Dermis microvascular lymphatic vessel endothelial cell (primary cell): ENCODE measurements around the gene EYS. TPM values are rescaled to one million over a fixed set of nuclear protein-coding genes. Genes with fewer than 3 reads are reported as not detected.
"Not testable (repeated sequence)": the region's sequence is repeated elsewhere in the genome, so short reads cannot be mapped to it uniquely, and the experiment has no call there.

Experiments used
- DNase-seq, 2 donors: peaks; one replicate each; pipeline versions ENCODE4 v3.0.0 to v3.0.0-alpha.2; 2010; ENCODE audit warnings: low read depth in 2 of 2
- total RNA-seq: library from RNA; depleted of rRNA; stranded (reverse); fragments of >200 nt; gene quantifications from 2 replicates; pipeline ENCODE4 v1.2.1, GENCODE V29; 2014

EYS gene
- total RNA-seq, 1 donor from 2014 or later: 0.13 TPM

DNA sequence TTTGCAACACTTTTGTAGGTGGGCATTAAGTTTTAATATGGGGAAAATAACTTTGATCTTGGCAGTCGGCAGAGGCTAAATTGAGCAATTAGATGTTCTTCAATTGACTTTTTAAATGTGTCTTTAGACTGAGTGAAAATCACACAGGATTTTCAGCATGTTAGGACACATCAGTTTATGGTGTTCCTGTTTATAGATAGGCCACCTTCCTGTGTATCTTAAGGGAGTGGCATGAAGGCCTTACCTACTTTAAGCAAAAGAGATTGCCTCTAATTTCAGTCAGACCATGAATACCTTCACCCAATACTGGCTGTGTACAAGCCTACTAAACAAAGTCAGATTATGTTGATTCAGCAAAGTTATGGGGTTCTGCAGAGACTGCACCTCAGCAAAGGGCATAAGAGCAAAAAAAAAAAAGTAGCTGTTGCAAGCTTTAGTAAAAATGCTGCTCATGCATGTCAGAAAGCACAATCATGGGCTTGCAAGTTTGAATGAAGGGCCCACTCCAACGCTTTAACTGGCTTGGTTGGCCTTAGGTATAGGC is 1223.0 kb downstream of the EYS start:
- no peak for DNase-seq

- DNase-seq: no peak
Observed at GRCh38 chr6:64482631-64483030, 1224.4 kb downstream of the EYS start.

- DNase-seq: no peak
Observed at GRCh38 chr6:64479134-64479533, 1227.9 kb downstream of the EYS start.

DNA sequence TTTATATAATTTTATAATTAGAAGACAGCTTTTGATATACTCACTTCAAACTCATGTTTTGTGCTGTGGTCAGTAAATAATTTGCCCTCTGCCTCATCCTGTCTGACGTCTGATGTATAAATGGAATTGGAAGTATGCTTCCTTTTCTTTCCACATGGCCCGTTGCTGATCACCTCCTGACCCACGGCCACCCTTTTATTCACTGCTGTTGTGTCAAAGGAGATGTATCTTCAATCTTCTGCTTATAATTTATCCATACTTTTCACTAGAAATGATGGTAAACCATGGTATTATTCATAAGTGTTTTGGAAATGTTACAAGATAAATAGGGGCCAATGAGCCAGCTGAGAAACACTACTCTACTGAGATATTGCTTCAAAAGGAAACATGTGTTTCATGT is 1229.6 kb downstream of the EYS start:
- no peak for DNase-seq

DNA sequence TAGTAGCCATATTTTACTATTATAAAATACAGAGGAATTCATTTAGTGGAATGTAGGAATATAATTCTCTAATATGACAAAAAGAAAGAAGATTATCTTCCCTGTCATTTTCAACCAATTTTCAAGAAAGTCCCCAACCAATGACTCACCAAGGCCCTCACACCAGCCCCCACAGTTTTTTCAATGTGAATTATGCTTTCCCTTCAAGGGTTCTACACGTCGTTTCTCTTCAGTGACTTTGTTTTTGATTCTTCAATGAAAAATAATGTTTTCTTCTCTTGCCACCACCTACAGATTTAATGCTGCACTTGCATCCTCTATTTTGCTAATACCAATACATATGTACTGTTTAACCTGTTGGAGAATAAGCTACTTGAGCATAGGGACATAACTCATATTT is 1230.1 kb downstream of the EYS start:
- DNase-seq: no peak

DNA sequence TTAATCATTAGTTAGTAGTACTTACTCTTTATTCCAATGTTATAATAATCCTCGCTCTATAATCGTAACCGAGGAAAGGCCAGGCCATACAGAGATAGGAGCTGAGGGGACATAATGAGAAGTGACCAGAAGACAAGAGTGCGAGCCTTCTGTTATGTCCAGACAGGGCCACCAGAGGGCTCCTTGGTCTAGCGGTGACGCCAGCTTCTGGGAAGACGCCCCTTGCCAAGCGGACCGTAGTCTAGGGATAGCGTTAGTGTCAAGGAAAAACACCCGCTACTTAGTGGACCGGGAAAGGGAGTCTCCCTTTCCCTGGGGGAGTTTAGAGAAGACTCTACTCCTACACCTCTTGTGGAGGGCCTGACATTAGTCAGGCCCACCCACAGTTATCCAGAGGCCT is 1237.6 kb downstream of the EYS start:
- DNase-seq: not testable (repeated sequence)

- no peak for DNase-seq
Observed at GRCh38 chr6:64467656-64468055, 1239.4 kb downstream of the EYS start.

GRCh38 chr6:64459411-64459944 is 1247.5 kb downstream of the EYS start:
- no peak for DNase-seq

- not testable (repeated sequence) for DNase-seq
Observed at GRCh38 chr6:64448101-64448500, 1258.9 kb downstream of the EYS start.

DNA sequence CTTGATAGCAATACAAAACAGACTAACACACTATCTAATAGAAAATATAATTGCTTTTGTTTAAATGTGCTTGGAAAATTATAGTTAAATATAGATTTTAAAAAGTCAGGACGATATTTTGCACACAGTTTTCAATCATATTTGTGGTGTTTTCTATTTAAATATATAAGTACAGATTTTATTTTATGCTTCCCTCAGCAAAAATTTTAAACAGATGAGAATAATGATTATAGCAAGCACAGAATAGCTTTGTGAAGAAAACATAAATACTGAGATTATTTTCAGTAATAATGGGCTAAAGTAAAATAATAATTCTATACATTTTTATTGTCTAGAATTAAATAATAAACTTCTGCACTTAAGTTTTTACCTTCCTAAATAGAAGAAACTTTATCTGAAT is 1262.0 kb downstream of the EYS start:
- no peak for DNase-seq

DNA sequence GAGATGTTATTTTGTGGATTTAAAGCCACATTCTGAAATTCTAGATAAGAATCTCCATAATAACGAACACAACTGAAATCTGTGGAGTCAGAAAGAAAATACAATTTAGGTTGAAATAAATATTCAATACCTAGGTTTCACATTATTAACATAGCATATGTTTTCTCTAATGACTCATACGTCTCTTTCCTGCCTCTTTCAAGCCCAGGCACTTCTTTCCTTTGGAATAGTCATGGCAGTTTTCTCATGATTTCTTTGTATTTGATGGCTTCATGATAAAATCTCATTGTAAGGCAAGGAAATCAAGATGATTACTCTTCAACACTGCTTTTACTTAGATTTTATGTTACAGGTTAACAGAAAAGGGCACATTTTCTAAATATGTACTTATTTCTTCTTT is 1267.8 kb downstream of the EYS start:
- DNase-seq: peak in 1 of 2 donors; percentile 43

DNA sequence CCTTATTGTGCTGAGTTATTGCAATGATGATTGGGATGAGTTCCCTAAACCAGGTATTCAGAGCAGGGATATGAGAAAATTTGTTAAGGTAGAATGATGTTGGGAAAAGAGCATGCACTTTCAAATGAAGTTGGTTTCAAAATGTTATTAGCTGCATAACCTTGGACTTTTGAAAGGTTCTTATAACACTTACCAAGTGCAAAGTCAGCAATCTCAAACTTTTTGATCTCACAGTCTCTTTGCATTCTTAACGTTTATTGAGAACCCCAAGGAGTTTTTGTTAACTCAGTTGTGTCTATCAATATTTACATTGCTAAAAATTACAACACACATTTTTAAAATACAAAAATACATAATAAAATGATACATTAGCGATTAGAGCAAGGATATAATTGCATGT is 1269.0 kb downstream of the EYS start:
- DNase-seq: no peak

DNA sequence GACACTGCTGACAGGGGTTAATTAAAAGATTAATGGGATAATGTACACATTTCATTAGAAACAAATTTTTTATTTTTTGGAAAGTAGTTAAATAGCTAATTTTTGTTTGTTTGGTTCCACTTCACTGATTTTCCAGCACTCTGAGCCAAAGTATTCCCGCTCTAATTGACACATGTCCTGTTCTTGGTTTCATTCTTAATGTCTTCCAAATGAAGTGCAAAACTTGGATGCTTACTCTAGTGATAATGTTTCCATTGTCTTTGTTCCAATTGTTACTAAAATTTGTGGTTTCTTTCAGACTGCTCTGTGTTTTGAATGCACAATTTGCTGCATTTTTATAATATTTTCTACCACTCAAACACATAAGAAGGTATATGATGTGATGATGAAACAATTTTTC is 1277.1 kb downstream of the EYS start:
- no peak for DNase-seq

DNA sequence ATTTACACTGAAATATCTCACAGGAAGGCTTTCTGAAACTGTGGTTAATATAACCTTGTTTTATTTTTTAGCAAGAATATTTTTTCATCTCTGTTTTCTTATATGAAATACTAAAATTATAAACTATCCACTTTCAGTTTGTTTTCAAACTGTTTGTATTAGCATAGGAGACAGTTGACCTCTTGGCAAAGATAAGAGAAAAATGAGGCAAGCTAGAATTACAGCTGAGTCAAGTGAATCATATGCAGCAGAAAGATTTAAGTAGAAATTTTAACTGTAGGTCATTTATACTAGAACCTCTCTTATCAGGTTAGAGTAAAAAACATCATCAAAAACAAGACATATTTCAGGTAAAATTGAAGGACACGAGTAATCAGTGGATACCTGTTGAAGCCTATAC is 1278.8 kb downstream of the EYS start:
- no peak for DNase-seq

GRCh38 chr6:64415926-64416325 is 1291.1 kb downstream of the EYS start:
- no peak for DNase-seq

- no peak for DNase-seq
Observed at GRCh38 chr6:64411226-64411625, 1295.8 kb downstream of the EYS start.

GRCh38 chr6:64409948-64410347 is 1297.1 kb downstream of the EYS start:
- no peak for DNase-seq

DNA sequence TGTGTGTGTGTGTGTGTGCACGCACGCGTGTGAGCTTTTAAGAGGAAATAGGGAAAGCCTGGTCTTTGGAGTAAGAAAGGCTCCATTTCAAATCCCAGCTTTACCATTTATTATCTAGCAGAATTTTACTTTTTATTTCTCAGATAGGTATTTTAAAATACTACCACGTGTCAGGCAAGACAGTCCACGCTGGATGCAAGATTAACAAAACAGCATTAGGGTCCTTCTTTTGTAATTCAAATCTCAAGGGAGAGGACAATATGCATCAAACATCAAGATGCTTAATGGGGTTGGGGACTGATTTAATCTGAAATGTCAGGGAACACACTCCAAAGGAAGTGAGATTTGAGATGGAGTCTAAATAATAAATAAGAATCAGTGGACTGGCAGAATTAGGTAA is 1302.6 kb downstream of the EYS start:
- DNase-seq: no peak

GRCh38 chr6:64383277-64383676 is 1323.7 kb downstream of the EYS start:
- DNase-seq: no peak

GRCh38 chr6:64376394-64376793 is 1330.6 kb downstream of the EYS start:
- DNase-seq: no peak

GRCh38 chr6:64357430-64357829 is 1349.6 kb downstream of the EYS start:
- DNase-seq: no peak

DNA sequence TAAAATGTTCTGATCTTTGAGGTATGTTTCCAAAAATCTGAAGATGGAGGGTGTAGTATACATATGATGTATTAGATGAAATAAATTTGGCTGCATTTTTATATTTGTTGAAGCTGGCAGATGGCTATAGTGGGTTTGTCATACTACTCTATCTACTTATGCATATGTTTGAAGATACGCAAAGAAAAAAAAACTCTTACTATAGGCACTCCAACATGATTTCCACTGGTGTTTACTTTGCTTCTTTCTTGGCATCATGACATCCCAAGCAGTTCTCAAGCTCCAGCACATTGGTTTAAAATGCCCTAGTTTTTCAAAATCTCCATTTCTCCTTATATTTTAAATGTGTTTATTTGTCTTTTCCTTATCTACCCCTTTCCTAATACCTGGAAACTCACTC is 1359.6 kb downstream of the EYS start:
- no peak for DNase-seq

GRCh38 chr6:64335195-64335594 is 1371.8 kb downstream of the EYS start:
- no peak for DNase-seq

DNA sequence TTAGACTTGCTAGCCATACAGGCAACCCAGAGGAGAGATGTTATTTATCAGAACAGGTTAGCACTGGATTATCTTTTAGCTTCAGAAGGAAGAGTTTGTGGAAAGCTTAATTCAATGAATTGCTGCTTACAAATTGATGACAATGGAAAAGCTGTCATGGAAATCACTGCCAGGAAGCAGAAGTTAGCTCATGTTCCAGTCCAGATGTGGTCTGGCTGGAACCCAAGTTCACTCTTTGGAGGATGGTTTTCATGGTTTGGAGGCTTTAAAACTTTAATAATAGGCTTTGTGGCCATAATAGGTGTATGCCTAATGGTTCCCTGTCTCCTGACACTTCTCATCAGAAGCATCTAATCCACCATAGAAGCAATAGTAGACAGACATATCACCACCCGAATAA is 1372.4 kb downstream of the EYS start:
- DNase-seq: no peak
